Upper lobe of left lung (tissue), 6 donors: ENCODE results near the gene MEGF8. TPM values are rescaled to one million over a fixed set of nuclear protein-coding genes. Genes with fewer than 3 reads are reported as not detected.

Experiments used
- ATAC-seq, 2 donors: fragments of 200-7000 bp; cut with Tn5 transposase; one replicate each; pipeline ENCODE4 v1.9.1; 2022; ENCODE audit warnings: mild to moderate bottlenecking in 2 of 2, moderate library complexity in 2 of 2; ENCODE audit not compliant: low FRiP score in 2 of 2
- DNase-seq, 2 donors: peaks; one replicate each; pipeline ENCODE4 v3.0.0-alpha.2; 2019 to 2020
- H3K27ac ChIP-seq, 4 donors: fragments of 200-600 bp; sonication (generic); one replicate each; pipeline ENCODE4 v1.5.1; 2016 to 2019
- H3K27me3 ChIP-seq, 4 donors: fragments of 200-600 bp; sonication (generic); one replicate each; pipeline ENCODE4 v1.5.1; 2017 to 2019
- H3K36me3 ChIP-seq, 4 donors: fragments of 200-600 bp; sonication (generic); one replicate each; pipeline ENCODE4 v1.5.1; 2016 to 2019
- H3K4me1 ChIP-seq, 4 donors: fragments of 200-600 bp; sonication (generic); one replicate each; pipeline ENCODE4 v1.5.1; 2018 to 2019
- H3K4me3 ChIP-seq, 4 donors: fragments of 200-600 bp; sonication (generic); one replicate each; pipeline ENCODE4 v1.5.1; 2017 to 2019; ENCODE audit warnings: mild to moderate bottlenecking in 2 of 4, moderate library complexity in 1 of 4
- H3K9me3 ChIP-seq, 4 donors: fragments of 200-600 bp; sonication (generic); one replicate each; pipeline ENCODE4 v1.5.1; 2018 to 2019
- CTCF ChIP-seq, 6 experiments: fragments of 450-650 bp in 4 of 6; fragments of 200-600 bp in 2 of 6; sonication (generic) in 2 of 6; IDR thresholded peaks; one replicate each; pipeline ENCODE4 v1.5.1; 2016 to 2019; ENCODE audit warnings: antibody characterized with exemption in 6 of 6
- EP300 ChIP-seq, 4 donors: sonication (generic); formaldehyde crosslinking; IDR thresholded peaks; one replicate each; pipeline ENCODE4 v1.5.1; 2017; ENCODE audit warnings: antibody characterized with exemption in 4 of 4, control low read depth in 2 of 4
- POLR2A ChIP-seq, 4 donors: fragments of 450-650 bp; IDR thresholded peaks; one replicate each; pipeline ENCODE4 v1.5.1; 2016 to 2017; ENCODE audit warnings: antibody characterized with exemption in 4 of 4, mild to moderate bottlenecking in 2 of 4
- POLR2AphosphoS5 ChIP-seq, 2 donors: sonication (generic); formaldehyde crosslinking; IDR thresholded peaks; one replicate each; pipeline ENCODE4 v1.5.1; 2017; ENCODE audit warnings: antibody characterized with exemption in 2 of 2
- WGBS, 2 donors: methylation state at CpG; one replicate each; pipeline ENCODE4 v1.1.5; 2017 to 2018; 5-methylcytosine and 5-hydroxymethylcytosine counted together
- total RNA-seq, 6 donors: library from RNA; depleted of rRNA in 4 of 6; stranded (reverse); fragments of >200 nt in 4 of 6; gene quantifications; one replicate each; pipeline versions ENCODE4 v1.1.0 to v1.2.1, GENCODE V29; 2016 to 2021
- donor health status: DM: no; HTN: no; CAD: no; lungs with moderate emphysema.
- donor health status: DM: no; HTN: yes; CAD: no; lungs with severe emphysema.

The MEGF8 gene
- total RNA-seq, 6 donors from 2014 or later = 13.7 to 30.7 (median 17.8) TPM

GRCh38 chr19:42360787-42361544, 35.5 kb downstream of the MEGF8 start:
- Histone ChIP-seq H3K27me3 (no peaks in the 10 kb centered on the region), H3K36me3 (peaks cover 3 to 69% (median 33%) of the 10 kb centered on the region in 4 donors), H3K4me1 (peaks cover 0 to 4% (median 0%) of the 10 kb centered on the region in 4 donors), H3K27ac (no peak overlapping the region), H3K4me3 (no peak overlapping the region), H3K9me3 (peaks cover 0 to 3% (median 0%) of the 10 kb centered on the region in 4 donors)
- 89 to 90% methylated on average over 9 to 16 of the region's 16 CpGs for WGBS, 2 donors
- TF ChIP-seq POLR2A (IDR thresholded peaks at IDR 0.05) (no peak), CTCF (IDR thresholded peaks at IDR 0.05) (no peak), POLR2AphosphoS5 (IDR thresholded peaks at IDR 0.05) (no peak), EP300 (IDR thresholded peaks at IDR 0.05) (no peak)
- DNase-seq (no peak), ATAC-seq (no peak)

DNA sequence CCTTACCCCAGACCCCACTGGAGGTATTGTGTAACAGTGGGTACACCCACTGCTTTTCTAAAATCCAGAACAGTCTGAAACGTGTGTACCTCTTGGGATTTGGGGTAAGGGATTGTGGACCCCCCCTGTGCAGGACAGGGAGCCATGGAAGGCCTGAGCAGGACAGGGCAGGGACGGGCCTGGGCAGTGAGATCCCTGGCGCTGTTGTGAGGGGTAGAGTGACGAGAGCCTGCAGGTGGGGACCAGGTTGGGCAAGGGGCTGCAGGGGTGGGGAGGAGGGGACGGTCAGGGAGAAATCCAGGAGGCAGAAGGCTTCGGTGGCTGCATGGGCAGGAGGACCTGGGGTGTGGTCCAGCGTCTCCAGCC, 36.1 kb downstream of the MEGF8 start:
- 95% methylated on average over 7 of the region's 7 CpGs for WGBS, 2 donors
- Histone ChIP-seq H3K9me3 (peaks cover 0 to 3% (median 0%) of the 10 kb centered on the region in 4 donors), H3K4me3 (no peak overlapping the region), H3K4me1 (peaks cover 0 to 4% (median 0%) of the 10 kb centered on the region in 4 donors), H3K27me3 (no peaks in the 10 kb centered on the region), H3K36me3 (peaks cover 3 to 63% (median 29%) of the 10 kb centered on the region in 4 donors), H3K27ac (no peak overlapping the region)
- TF ChIP-seq POLR2A (IDR thresholded peaks at IDR 0.05) (no peak), CTCF (IDR thresholded peaks at IDR 0.05) (no peak), POLR2AphosphoS5 (IDR thresholded peaks at IDR 0.05) (no peak), EP300 (IDR thresholded peaks at IDR 0.05) (no peak)
- DNase-seq (no peak), ATAC-seq (no peak)

DNA sequence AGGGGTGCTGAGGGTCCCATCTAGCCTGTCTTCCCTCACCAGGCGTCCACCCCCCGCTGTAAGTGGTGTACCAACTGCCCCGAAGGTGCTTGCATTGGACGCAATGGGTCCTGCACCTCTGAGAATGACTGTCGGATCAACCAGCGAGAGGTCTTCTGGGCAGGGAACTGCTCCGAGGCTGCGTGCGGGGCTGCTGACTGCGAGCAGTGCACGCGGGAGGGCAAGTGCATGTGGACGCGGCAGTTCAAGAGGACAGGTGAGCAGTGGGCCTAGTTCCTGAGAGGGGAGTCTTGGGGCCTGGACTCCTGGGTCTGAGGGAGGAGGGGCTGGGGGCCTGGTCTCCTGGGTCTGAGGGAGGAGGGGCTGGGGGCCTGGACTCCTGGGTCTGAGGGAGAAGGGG, 36.9 kb downstream of the MEGF8 start:
- H3K36me3 ChIP-seq = peaks cover under 1 to 55% (median 21%) of the 10 kb centered on the region in 4 donors
- ATAC-seq = no peak
- H3K4me1 ChIP-seq = peaks cover 0 to 4% (median 0%) of the 10 kb centered on the region in 4 donors

DNA sequence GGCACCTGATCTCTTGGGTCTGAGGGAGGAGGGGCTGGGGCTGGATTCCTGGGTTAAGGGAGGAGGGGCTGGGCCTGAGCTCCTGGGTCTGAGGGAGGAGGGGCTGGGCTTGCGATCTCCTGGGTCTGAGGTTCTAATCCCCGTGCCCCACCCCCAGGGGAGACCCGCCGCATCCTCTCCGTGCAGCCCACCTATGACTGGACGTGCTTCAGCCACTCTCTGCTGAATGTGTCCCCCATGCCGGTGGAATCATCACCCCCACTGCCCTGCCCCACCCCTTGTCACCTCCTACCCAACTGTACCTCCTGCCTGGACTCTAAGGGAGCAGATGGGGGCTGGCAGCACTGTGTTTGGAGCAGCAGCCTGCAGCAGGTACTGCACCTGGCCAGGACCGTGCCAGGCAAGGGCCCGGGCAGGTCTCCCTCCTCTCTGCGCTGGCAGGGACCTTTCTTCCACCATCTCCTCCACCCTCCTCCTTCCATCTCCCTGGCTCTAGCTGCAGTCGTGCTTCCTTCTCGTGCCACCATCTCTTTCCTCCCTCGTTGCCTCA, 37.5 kb downstream of the MEGF8 start:
- 93 to 95% methylated on average over 13 of the region's 13 CpGs for WGBS, 2 donors
- ATAC-seq (no peak), DNase-seq (no peak)
- no peak overlapping the region for H3K27ac ChIP-seq
- TF ChIP-seq POLR2A (IDR thresholded peaks at IDR 0.05) = no peak
- H3K4me3 ChIP-seq = no peak overlapping the region
- peaks cover 0 to 49% (median 16%) of the 10 kb centered on the region in 4 donors for H3K36me3 ChIP-seq
- peaks cover 0 to 4% (median 0%) of the 10 kb centered on the region in 4 donors for H3K4me1 ChIP-seq
- H3K9me3 ChIP-seq = peaks cover 0 to 3% (median 0%) of the 10 kb centered on the region in 4 donors
- H3K27me3 ChIP-seq = no peaks in the 10 kb centered on the region

More for the DNA sequence above, 36.9 kb downstream of the MEGF8 start:
- DNase-seq = no peak
- H3K4me3 ChIP-seq = no peak overlapping the region
- no peak for TF ChIP-seq CTCF (IDR thresholded peaks at IDR 0.05)
- no peak for TF ChIP-seq POLR2AphosphoS5 (IDR thresholded peaks at IDR 0.05)
- TF ChIP-seq EP300 (IDR thresholded peaks at IDR 0.05) = no peak
- no peak for TF ChIP-seq POLR2A (IDR thresholded peaks at IDR 0.05)
- 95% methylated on average over 12 to 14 of the region's 14 CpGs for WGBS, 2 donors
- peaks cover 0 to 3% (median 0%) of the 10 kb centered on the region in 4 donors for H3K9me3 ChIP-seq
- H3K27me3 ChIP-seq = no peaks in the 10 kb centered on the region
- no peak overlapping the region for H3K27ac ChIP-seq

GRCh38 chr19:42363614-42364346, 38.3 kb downstream of the MEGF8 start:
- no peaks in the 10 kb centered on the region for H3K27me3 ChIP-seq
- ATAC-seq (no peak), DNase-seq (no peak)
- H3K9me3 ChIP-seq = peaks cover 0 to 3% (median 0%) of the 10 kb centered on the region in 4 donors
- 82 to 89% methylated on average over 14 to 17 of the region's 17 CpGs for WGBS, 2 donors
- H3K36me3 ChIP-seq = peaks cover 0 to 41% (median 12%) of the 10 kb centered on the region in 4 donors
- TF ChIP-seq POLR2A (IDR thresholded peaks at IDR 0.05) (no peak), CTCF (IDR thresholded peaks at IDR 0.05) (no peak), POLR2AphosphoS5 (IDR thresholded peaks at IDR 0.05) (no peak), EP300 (IDR thresholded peaks at IDR 0.05) (no peak)
- peaks cover 0 to 4% (median 0%) of the 10 kb centered on the region in 4 donors for H3K4me1 ChIP-seq
- no peak overlapping the region for H3K4me3 ChIP-seq
- H3K27ac ChIP-seq = no peak overlapping the region
